Endothelial cell of umbilical vein (primary cell): ENCODE results near the gene PML. TPM values are rescaled to one million over a fixed set of nuclear protein-coding genes. Genes with fewer than 3 reads are reported as not detected.

Source experiments
- BruUV-seq: library from RNA; stranded (reverse); fragments of 400-500 nt; replicated peaks from 2 replicates; lab custom pipeline; 2021; lab: Mats Ljungman, UMichigan
- CTCF ChIA-PET: fragments of 300-600, 350-600 bp; sonication (Branson Sonifier 250); formaldehyde crosslinking; loops from one replicate; lab custom pipeline; 2021; ENCODE audit warnings: antibody characterized with exemption, inconsistent platforms; lab: Charles Lee
- POLR2A ChIA-PET: fragments of 300-600, 350-600 bp; sonication (Branson Sonifier 250); formaldehyde crosslinking; loops from one replicate; lab custom pipeline; 2021; ENCODE audit warnings: antibody characterized with exemption, inconsistent platforms; lab: Charles Lee
- DNase-seq: peaks from one replicate; pipeline ENCODE4 v3.0.0-alpha.2; 2011; ENCODE audit warnings: low read depth, low spot score
- FAIRE-seq: peaks from 2 replicates; lab custom pipeline; 2011; peaks lifted over from hg19 to GRCh38; lab: Jason Lieb, UNC
- H2AFZ ChIP-seq: 2 replicates; pipeline ENCODE4 v1.6.0; 2012; ENCODE audit warnings: low read depth, low read length, control low read depth, inconsistent platforms
- H3K27ac ChIP-seq: 2 replicates; pipeline ENCODE4 v1.5.1; 2011; ENCODE audit warnings: low read depth, mild to moderate bottlenecking, control low read depth, low read length, moderate library complexity; ENCODE audit not compliant: insufficient read depth
- H3K27me3 ChIP-seq, 2 experiments: 2 replicates each; pipeline versions ENCODE4 v1.6.0 to v1.6.1; 2011; ENCODE audit warnings: low read length in 2 of 2, mixed read lengths in 1 of 2; ENCODE audit not compliant: control insufficient read depth in 2 of 2, insufficient read depth in 2 of 2
- H3K36me3 ChIP-seq, 2 experiments: 2 replicates in 1 of 2; 3 replicates in 1 of 2; pipeline ENCODE4 v1.5.1; 2011; ENCODE audit warnings: low read length in 2 of 2, mild to moderate bottlenecking in 1 of 2, moderate library complexity in 1 of 2; ENCODE audit not compliant: control insufficient read depth in 2 of 2, insufficient read depth in 2 of 2; ENCODE audit errors: extremely low read depth in 1 of 2
- H3K4me1 ChIP-seq: 3 replicates; pipeline ENCODE4 v1.5.1; 2011; ENCODE audit warnings: mild to moderate bottlenecking, low read length; ENCODE audit not compliant: control insufficient read depth, insufficient read depth; ENCODE audit errors: extremely low read depth
- H3K4me2 ChIP-seq: 2 replicates; pipeline ENCODE4 v1.6.1; 2011; ENCODE audit warnings: low read length, control low read depth, mixed read lengths; ENCODE audit not compliant: insufficient read depth
- H3K4me3 ChIP-seq, 3 experiments: fragments of 200-600 bp in 1 of 3; sonication (generic), shearing (Covaris generic) in 1 of 3; replicated peaks in 1 of 3; 2 replicates each; pipeline ENCODE4 v1.5.1; 2011 to 2016; ENCODE audit warnings: control low read depth in 3 of 3, low read length in 3 of 3, mild to moderate bottlenecking in 2 of 3, inconsistent platforms in 1 of 3, low read depth in 1 of 3, moderate library complexity in 1 of 3; ENCODE audit not compliant: insufficient read depth in 1 of 3
- H3K79me2 ChIP-seq: 2 replicates; pipeline ENCODE4 v1.6.0; 2012; ENCODE audit warnings: low read length, inconsistent platforms; ENCODE audit not compliant: control insufficient read depth, insufficient read depth
- H3K9ac ChIP-seq: replicated peaks from 2 replicates; pipeline ENCODE3; 2011; ENCODE audit warnings: low read length, control low read depth; ENCODE audit not compliant: insufficient read depth; ENCODE audit errors: extremely low read depth
- H3K9me1 ChIP-seq: replicated peaks from 3 replicates; pipeline ENCODE4 v1.6.0; 2011; ENCODE audit warnings: mild to moderate bottlenecking, low read length; ENCODE audit not compliant: control insufficient read depth, insufficient read depth; ENCODE audit errors: extremely low read depth
- H3K9me3 ChIP-seq: replicated peaks from 2 replicates; pipeline ENCODE4 v1.5.1; 2012; ENCODE audit warnings: low read length, inconsistent platforms; ENCODE audit not compliant: control insufficient read depth, insufficient read depth
- H4K20me1 ChIP-seq: replicated peaks from 2 replicates; pipeline ENCODE3; 2011; ENCODE audit warnings: mild to moderate bottlenecking, low read length; ENCODE audit not compliant: control insufficient read depth, insufficient read depth; ENCODE audit errors: extremely low read depth
- CTCF ChIP-seq, 2 donors: IDR thresholded peaks; 1 replicate in 1 of 2; 2 replicates in 1 of 2; pipeline ENCODE4 v1.5.1; 2011; ENCODE audit warnings: low read length in 2 of 2, mild to moderate bottlenecking in 2 of 2, moderate library complexity in 2 of 2, control low read depth in 1 of 2, inconsistent platforms in 1 of 2, low read depth in 1 of 2; ENCODE audit not compliant: insufficient read depth in 1 of 2; ENCODE audit errors: extremely low read depth in 1 of 2
- EZH2 ChIP-seq: IDR thresholded peaks from 2 replicates; pipeline ENCODE4 v1.6.1; 2012; ENCODE audit warnings: borderline replicate concordance, low read depth, mild to moderate bottlenecking, moderate library complexity, low read length, inconsistent platforms; ENCODE audit not compliant: severe bottlenecking
- FOS ChIP-seq: IDR thresholded peaks from 2 replicates; pipeline ENCODE4 v1.6.1; 2011; ENCODE audit warnings: mild to moderate bottlenecking, low read length, moderate library complexity, borderline replicate concordance; ENCODE audit not compliant: insufficient read depth
- GATA2 ChIP-seq: IDR thresholded peaks from 2 replicates; pipeline ENCODE4 v1.7.0; 2011; ENCODE audit warnings: low read depth, mild to moderate bottlenecking, moderate library complexity, mixed read lengths, low read length; ENCODE audit not compliant: insufficient read length, insufficient read depth
- JUN ChIP-seq: IDR thresholded peaks from 2 replicates; pipeline ENCODE4 v1.6.1; 2011; ENCODE audit warnings: borderline replicate concordance, low read depth; ENCODE audit not compliant: insufficient read length, insufficient read depth
- MYC ChIP-seq: IDR thresholded peaks from one replicate; pipeline ENCODE4 v1.6.1; 2011; ENCODE audit warnings: mild to moderate bottlenecking, low read depth, low read length
- POLR2A ChIP-seq: IDR thresholded peaks from 2 replicates; pipeline ENCODE4 v1.6.1; 2012; ENCODE audit warnings: low read depth, mild to moderate bottlenecking, control low read depth, low read length
- POLR2AphosphoS5 ChIP-seq: IDR thresholded peaks from 2 replicates; pipeline ENCODE4 v1.6.1; 2012; ENCODE audit warnings: low read depth, mild to moderate bottlenecking, control low read depth, low read length, moderate library complexity; ENCODE audit not compliant: insufficient read depth
- dilution Hi-C: fragments of 300-500 bp; cut with MboI; formaldehyde crosslinking; loops from one replicate; pipeline ENCODE4 v1.15.0; 2019; ENCODE audit warnings: low sequenced_read_pairs; ENCODE audit not compliant: extremely low pct_ligation_motif_present
- intact Hi-C: fragments of 100-400 bp; cut with micrococcal nuclease; formaldehyde crosslinking; loops from one replicate; pipeline ENCODE4 v1.10.0; 2022
- polyA plus RNA-seq, 4 experiments: library from polyadenylated mRNA; depleted of rRNA in 3 of 4; stranded (reverse) in 3 of 4; unstranded in 1 of 4; fragments of >200 nt; gene quantifications; 2 replicates each; pipeline versions ENCODE4 v1.2.1 to v1.2.3, GENCODE V29; 2011 to 2012; ENCODE audit warnings: missing spikeins in 1 of 4
- total RNA-seq: library from RNA; stranded (reverse); gene quantifications from 2 replicates; pipeline ENCODE4 v1.2.3, GENCODE V29; 2021
- TF ChIP-seq, protein P1 (sequence below): IDR thresholded peaks from 2 replicates; pipeline ENCODE4 v1.6.1; 2011; ENCODE audit not compliant: insufficient read depth, insufficient read length

Gene PML
- total and polyA plus RNA-seq, 2 donors (not counting 3 experiments of a cell fraction or from before 2014, with no cell fraction given), result 30.4 to 79.6 TPM

DNA sequence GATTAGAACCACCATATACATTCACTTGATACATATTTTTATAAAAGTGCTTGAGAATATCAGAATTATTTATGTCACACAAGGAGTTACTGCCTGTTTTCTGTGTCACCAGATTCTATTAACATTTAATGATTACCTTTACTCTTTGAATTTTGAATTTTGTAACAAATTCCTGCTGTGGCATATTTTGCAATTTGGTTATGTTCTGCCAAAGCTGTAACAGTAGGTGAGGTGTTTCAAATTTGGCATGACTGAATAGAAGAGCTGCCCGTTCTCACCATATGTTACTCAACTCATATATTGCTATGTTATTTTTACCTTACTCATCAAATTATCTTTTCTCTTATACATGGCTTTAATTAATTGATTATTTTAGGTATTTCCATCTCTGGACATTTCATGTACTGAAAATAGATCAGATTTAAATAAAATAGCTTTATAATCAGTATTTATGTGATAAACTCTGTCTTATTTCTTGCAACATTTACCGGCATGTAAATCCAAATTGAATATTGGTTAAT, 18.9 kb downstream of the PML start:
- Histone ChIP-seq H3K36me3 (peaks cover 4 to 5% of the 10 kb centered on the region in 2 experiments), H3K4me1 (peaks cover 35% of the 10 kb centered on the region), H4K20me1 (no peaks in the 10 kb centered on the region), H3K9ac (no peak overlapping the region), H3K79me2 (peaks cover 64% of the 10 kb centered on the region), H3K9me1 (no peaks in the 10 kb centered on the region), H3K4me2 (no peak overlapping the region), H3K9me3 (no peaks in the 10 kb centered on the region), H3K4me3 (no peak overlapping the region), H3K27ac (no peak overlapping the region), H3K27me3 (no peaks in the 10 kb centered on the region), H2AFZ (no peak overlapping the region)
- FAIRE-seq, result no peak
- no peak for DNase-seq
- POLR2A ChIA-PET, result no interaction called here
- BruUV-seq, result no TSS peak
- CTCF ChIA-PET, result interaction anchor here (1.4 to 3.5 kb wide), 4 partner anchors 14 to 30 kb away, joined by 3 to 15 read pairs (median 8); no protein-coding TSS in a partner anchor
- intact Hi-C loops (no loop called here), dilution Hi-C loops (no loop called here)
- TF ChIP-seq CTCF (IDR thresholded peaks at IDR 0.05; ENCODE audit: extremely low read depth in 1 of 2, insufficient read depth in 1 of 2, low read depth in 1 of 2, low read length in 2 of 2) (no peak), EZH2 (no peak)

- no peak overlapping the region for H2AFZ ChIP-seq
- H3K9ac ChIP-seq, result no peak overlapping the region
- ChIA-PET CTCF (interaction anchor here (1.9 to 3.0 kb wide), 2 partner anchors 17 to 47 kb away, joined by 5 to 13 read pairs; no protein-coding TSS in a partner anchor), POLR2A (no interaction called here)
- BruUV-seq, result no TSS peak
- dilution Hi-C loops (no loop called here), intact Hi-C loops (no loop called here)
- no peak for DNase-seq
- H3K27ac ChIP-seq, result no peak overlapping the region
- H3K4me3 ChIP-seq, result no peak overlapping the region
- TF ChIP-seq GATA2 (no peak), EZH2 (no peak), CTCF (IDR thresholded peaks at IDR 0.05; ENCODE audit: extremely low read depth in 1 of 2, insufficient read depth in 1 of 2, low read depth in 1 of 2, low read length in 2 of 2) (no peak), FOS (no peak), MYC (no peak), JUN (no peak), POLR2A (no peak), POLR2AphosphoS5 (no peak)
- TF ChIP-seq, protein P1, sequence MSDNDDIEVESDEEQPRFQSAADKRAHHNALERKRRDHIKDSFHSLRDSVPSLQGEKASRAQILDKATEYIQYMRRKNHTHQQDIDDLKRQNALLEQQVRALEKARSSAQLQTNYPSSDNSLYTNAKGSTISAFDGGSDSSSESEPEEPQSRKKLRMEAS, result no peak
- peaks cover 6% of the 10 kb centered on the region for H3K4me1 ChIP-seq
- no peaks in the 10 kb centered on the region for H3K9me3 ChIP-seq
- peaks cover 9 to 19% of the 10 kb centered on the region in 2 experiments for H3K36me3 ChIP-seq
- FAIRE-seq, result no peak
- no peaks in the 10 kb centered on the region for H3K27me3 ChIP-seq
- no peaks in the 10 kb centered on the region for H3K9me1 ChIP-seq
- H3K4me2 ChIP-seq, result no peak overlapping the region
- H4K20me1 ChIP-seq, result no peaks in the 10 kb centered on the region
- H3K79me2 ChIP-seq, result peaks cover 62% of the 10 kb centered on the region
These were observed 25.2 kb downstream of the PML start for GRCh38 chr15:74019734-74020133.
